Endothelial cell of umbilical vein (primary cell): ENCODE data around the gene CIDEC.

Experiments
- EZH2 ChIP-seq: IDR thresholded peaks from 2 replicates; pipeline ENCODE4 v1.6.1; 2012; ENCODE audit warnings: borderline replicate concordance, low read depth, mild to moderate bottlenecking, moderate library complexity, low read length, inconsistent platforms; ENCODE audit not compliant: severe bottlenecking
- POLR2A ChIP-seq: IDR thresholded peaks from 2 replicates; pipeline ENCODE4 v1.6.1; 2012; ENCODE audit warnings: low read depth, mild to moderate bottlenecking, control low read depth, low read length
- POLR2AphosphoS5 ChIP-seq: IDR thresholded peaks from 2 replicates; pipeline ENCODE4 v1.6.1; 2012; ENCODE audit warnings: low read depth, mild to moderate bottlenecking, control low read depth, low read length, moderate library complexity; ENCODE audit not compliant: insufficient read depth
- TF ChIP-seq, protein P1 (sequence below): IDR thresholded peaks from 2 replicates; pipeline ENCODE4 v1.6.1; 2011; ENCODE audit not compliant: insufficient read depth, insufficient read length
- TF ChIP-seq, protein P2 (sequence below), 2 donors: IDR thresholded peaks; 1 replicate in 1 of 2; 2 replicates in 1 of 2; pipeline ENCODE4 v1.5.1; 2011; ENCODE audit warnings: low read length in 2 of 2, mild to moderate bottlenecking in 2 of 2, moderate library complexity in 2 of 2, control low read depth in 1 of 2, inconsistent platforms in 1 of 2, low read depth in 1 of 2; ENCODE audit not compliant: insufficient read depth in 1 of 2; ENCODE audit errors: extremely low read depth in 1 of 2

DNA sequence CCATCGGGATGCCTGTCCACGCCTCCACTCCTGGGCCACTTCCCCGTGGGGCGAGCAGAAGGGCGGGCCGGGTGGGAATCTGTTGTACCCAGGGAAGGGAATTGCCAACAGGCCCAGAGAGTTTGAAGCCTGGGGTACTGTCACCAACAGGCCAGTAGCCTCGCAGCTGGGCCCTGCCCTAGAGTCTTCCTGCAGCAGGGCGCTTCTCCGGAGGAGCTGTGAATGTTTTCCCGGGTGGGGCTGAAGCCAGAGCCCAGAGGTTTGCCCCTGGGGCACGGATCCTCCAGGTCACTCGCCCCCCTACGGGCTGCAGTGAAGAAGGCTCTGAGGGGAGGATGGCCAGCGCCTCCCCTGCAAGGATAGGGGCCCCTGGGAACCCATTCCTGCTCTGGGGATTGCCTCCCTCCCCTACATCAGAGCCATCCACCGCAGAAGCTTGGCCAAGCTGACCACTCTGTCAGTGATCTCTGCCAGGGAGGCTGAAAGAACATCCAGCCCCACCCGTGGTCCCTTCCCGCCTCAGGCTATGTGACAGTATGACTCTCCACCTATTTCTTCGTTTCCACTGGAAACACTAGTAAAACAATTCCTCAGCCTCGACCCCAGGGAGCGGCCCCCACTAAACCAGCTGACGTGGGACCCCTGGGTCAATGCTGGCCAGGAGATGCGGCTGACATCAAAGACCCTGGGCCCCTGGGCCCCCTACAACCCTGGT, 16.8 kb downstream of the CIDEC start:
- TF ChIP-seq POLR2A = no peak
- TF ChIP-seq, protein P1, sequence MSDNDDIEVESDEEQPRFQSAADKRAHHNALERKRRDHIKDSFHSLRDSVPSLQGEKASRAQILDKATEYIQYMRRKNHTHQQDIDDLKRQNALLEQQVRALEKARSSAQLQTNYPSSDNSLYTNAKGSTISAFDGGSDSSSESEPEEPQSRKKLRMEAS = no peak
- TF ChIP-seq POLR2AphosphoS5 = no peak
- TF ChIP-seq, protein P2, sequence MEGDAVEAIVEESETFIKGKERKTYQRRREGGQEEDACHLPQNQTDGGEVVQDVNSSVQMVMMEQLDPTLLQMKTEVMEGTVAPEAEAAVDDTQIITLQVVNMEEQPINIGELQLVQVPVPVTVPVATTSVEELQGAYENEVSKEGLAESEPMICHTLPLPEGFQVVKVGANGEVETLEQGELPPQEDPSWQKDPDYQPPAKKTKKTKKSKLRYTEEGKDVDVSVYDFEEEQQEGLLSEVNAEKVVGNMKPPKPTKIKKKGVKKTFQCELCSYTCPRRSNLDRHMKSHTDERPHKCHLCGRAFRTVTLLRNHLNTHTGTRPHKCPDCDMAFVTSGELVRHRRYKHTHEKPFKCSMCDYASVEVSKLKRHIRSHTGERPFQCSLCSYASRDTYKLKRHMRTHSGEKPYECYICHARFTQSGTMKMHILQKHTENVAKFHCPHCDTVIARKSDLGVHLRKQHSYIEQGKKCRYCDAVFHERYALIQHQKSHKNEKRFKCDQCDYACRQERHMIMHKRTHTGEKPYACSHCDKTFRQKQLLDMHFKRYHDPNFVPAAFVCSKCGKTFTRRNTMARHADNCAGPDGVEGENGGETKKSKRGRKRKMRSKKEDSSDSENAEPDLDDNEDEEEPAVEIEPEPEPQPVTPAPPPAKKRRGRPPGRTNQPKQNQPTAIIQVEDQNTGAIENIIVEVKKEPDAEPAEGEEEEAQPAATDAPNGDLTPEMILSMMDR (IDR thresholded peaks at IDR 0.05; ENCODE audit: extremely low read depth in 1 of 2, insufficient read depth in 1 of 2, low read depth in 1 of 2, low read length in 2 of 2) = no peak
- TF ChIP-seq EZH2 = no peak
